C4-2B (cell line): ENCODE results near the gene IQGAP2.

Source experiments
- CTCF ChIP-seq: fragments of 450-650 bp; conservative IDR thresholded peaks from 2 replicates; pipeline ENCODE4 v1.5.1; 2017; ENCODE audit warnings: mild to moderate bottlenecking
- ZFX ChIP-seq: fragments of 450-650 bp; IDR thresholded peaks from 2 replicates; pipeline ENCODE4 v1.6.1; 2017

DNA sequence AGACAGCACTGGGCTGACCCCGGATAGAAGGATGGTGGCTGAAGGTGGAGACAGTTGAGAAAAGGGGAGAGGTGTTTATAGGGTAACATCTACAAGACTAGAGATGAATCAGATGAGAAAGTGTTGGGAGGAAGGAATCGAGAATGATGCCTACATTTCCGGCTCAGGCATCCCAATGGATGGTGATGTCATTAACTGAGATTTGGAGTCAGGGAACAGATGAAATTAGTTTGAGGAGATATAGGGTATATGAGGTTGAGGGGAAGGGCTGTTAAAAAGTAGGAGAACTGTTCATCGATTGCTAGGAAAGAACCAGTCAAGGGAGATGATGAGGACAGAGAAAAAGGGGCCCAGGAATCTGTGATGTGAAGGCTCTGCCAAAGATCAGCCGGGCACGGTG is 24.7 kb upstream of the IQGAP2 start:
- TF ChIP-seq CTCF (no peak), ZFX (no peak)
